ENCODE data around the gene THSD7B.

Gene THSD7B

GRCh38 chr2:137405496-137405895, 640.2 kb downstream of the THSD7B start:
- Histone ChIP-seq H3K9me3 (replicated peaks; ENCODE audit: low read length) (no peaks in the 10 kb centered on the region), H3K9ac (ENCODE audit: low read depth, low read length) (no peak overlapping the region), H3K4me1 (ENCODE audit: control insufficient read depth, insufficient read depth, low read length) (no peaks in the 10 kb centered on the region), H3K27me3 (ENCODE audit: control insufficient read depth, insufficient read depth, low read length) (no peaks in the 10 kb centered on the region), H3K4me2 (ENCODE audit: low read length) (no peak overlapping the region), H3K4me3 (ENCODE audit: low read length) (no peak overlapping the region), H3K36me3 (ENCODE audit: insufficient read depth, low read length) (no peaks in the 10 kb centered on the region)

GRCh38 chr2:137411585-137411984, 646.2 kb downstream of the THSD7B start:
- Histone ChIP-seq H3K4me3 (ENCODE audit: low read length) (no peak overlapping the region), H3K9me3 (replicated peaks; ENCODE audit: low read length) (no peaks in the 10 kb centered on the region), H3K27me3 (ENCODE audit: control insufficient read depth, insufficient read depth, low read length) (no peaks in the 10 kb centered on the region), H3K4me1 (ENCODE audit: control insufficient read depth, insufficient read depth, low read length) (no peaks in the 10 kb centered on the region), H3K36me3 (ENCODE audit: insufficient read depth, low read length) (no peaks in the 10 kb centered on the region), H3K4me2 (ENCODE audit: low read length) (no peak overlapping the region), H3K9ac (ENCODE audit: low read depth, low read length) (no peak overlapping the region)

DNA sequence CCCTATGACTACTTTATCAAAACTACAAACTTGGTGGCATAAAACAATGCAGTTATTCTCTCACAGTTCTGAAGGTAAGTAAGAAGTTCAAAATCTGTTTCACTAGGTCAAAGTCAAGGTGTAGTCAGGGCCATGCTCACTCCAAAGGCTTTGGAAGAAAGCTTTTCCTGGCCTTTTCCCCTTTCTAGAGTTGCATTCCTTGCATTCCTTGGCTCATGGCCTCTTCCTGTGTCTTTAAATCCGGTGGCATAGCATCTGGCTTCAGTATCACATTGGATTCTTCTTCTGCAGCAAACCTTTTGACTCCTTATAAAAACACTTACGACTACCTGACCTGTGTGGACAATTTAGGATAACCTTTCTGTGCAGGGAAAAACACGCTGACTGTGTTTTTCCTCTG, 655.4 kb downstream of the THSD7B start:
- H3K4me3 ChIP-seq (ENCODE audit: low read length): no peak overlapping the region
- no peak overlapping the region for H3K4me2 ChIP-seq (ENCODE audit: low read length)
- H3K36me3 ChIP-seq (ENCODE audit: insufficient read depth, low read length): no peaks in the 10 kb centered on the region
- no peaks in the 10 kb centered on the region for H3K27me3 ChIP-seq (ENCODE audit: control insufficient read depth, insufficient read depth, low read length)
- peaks cover 8% of the 10 kb centered on the region for H3K4me1 ChIP-seq (ENCODE audit: control insufficient read depth, insufficient read depth, low read length)
- H3K9me3 ChIP-seq (replicated peaks; ENCODE audit: low read length): no peaks in the 10 kb centered on the region
- no peak overlapping the region for H3K9ac ChIP-seq (ENCODE audit: low read depth, low read length)

DNA sequence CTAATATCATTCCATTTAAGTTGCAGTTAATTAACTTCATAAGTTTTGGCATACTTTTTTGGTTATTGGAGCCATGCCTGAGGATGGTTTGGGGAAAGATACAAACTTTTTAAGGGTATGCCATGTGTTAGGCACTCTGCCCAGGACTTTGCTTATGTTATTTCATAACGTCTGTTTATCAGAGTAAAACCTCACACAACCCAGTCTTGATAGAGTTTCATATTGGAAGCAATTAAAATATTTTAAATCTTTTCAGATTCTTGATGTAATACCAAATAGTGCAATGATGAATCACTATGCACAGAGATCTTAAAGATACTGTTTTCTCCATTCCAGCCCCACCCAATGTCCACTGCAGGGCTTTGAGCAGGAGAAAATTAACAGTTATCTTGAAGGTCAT, 669.8 kb downstream of the THSD7B start:
- peak overlapping the region; percentile 9 for H3K4me2 ChIP-seq (ENCODE audit: low read length)
- H3K36me3 ChIP-seq (ENCODE audit: insufficient read depth, low read length): no peaks in the 10 kb centered on the region
- H3K27me3 ChIP-seq (ENCODE audit: control insufficient read depth, insufficient read depth, low read length): no peaks in the 10 kb centered on the region
- H3K4me1 ChIP-seq (ENCODE audit: control insufficient read depth, insufficient read depth, low read length): peaks cover 13% of the 10 kb centered on the region
- no peaks in the 10 kb centered on the region for H3K9me3 ChIP-seq (replicated peaks; ENCODE audit: low read length)
- H3K9ac ChIP-seq (ENCODE audit: low read depth, low read length): no peak overlapping the region
- H3K4me3 ChIP-seq (ENCODE audit: low read length): no peak overlapping the region

DNA sequence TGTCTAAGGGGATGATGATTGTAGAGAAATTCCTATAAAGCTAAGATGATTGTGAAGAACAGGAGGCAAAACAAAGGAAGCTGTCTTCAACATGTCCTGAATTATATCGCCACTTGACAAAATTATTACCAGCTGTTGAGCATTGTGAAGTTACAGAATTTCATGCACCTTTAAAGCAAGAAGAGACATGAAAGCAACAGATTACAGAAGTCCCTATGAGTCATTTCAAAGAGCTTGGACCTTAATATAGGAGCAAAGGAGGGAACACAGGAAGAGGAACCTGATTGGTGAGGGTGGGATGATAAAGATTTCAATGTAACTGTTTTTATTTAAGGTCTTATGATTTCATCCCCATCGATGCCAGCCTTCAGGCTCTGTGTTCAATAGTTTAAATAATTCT, 672.0 kb downstream of the THSD7B start:
- no peak overlapping the region for H3K4me3 ChIP-seq (ENCODE audit: low read length)
- H3K9me3 ChIP-seq (replicated peaks; ENCODE audit: low read length): no peaks in the 10 kb centered on the region
- no peaks in the 10 kb centered on the region for H3K27me3 ChIP-seq (ENCODE audit: control insufficient read depth, insufficient read depth, low read length)
- H3K36me3 ChIP-seq (ENCODE audit: insufficient read depth, low read length): no peaks in the 10 kb centered on the region
- H3K4me1 ChIP-seq (ENCODE audit: control insufficient read depth, insufficient read depth, low read length): peaks cover 13% of the 10 kb centered on the region
- H3K9ac ChIP-seq (ENCODE audit: low read depth, low read length): no peak overlapping the region
- H3K4me2 ChIP-seq (ENCODE audit: low read length): no peak overlapping the region

DNA sequence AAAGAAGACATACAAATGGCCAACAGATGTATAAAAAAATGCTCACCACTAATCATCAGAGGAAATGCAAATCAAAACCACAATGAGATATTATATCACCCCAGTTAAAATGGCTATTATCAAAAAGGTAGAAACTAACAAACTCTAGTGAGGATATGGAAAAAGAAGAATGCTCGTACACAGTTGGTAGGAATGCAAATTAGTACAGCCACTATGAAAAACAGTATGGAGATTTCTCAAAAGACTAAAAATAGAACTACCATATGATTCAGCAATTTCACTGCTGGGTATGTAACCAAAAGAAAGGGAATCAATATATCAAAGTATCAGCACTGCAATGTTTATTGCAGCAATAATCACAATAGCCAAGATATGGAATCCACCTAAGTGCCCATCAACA, 679.6 kb downstream of the THSD7B start:
- Histone ChIP-seq H3K9me3 (replicated peaks; ENCODE audit: low read length) (no peaks in the 10 kb centered on the region), H3K9ac (ENCODE audit: low read depth, low read length) (no peak overlapping the region), H3K36me3 (ENCODE audit: insufficient read depth, low read length) (no peaks in the 10 kb centered on the region), H3K4me1 (ENCODE audit: control insufficient read depth, insufficient read depth, low read length) (no peaks in the 10 kb centered on the region), H3K4me3 (ENCODE audit: low read length) (no peak overlapping the region), H3K27me3 (ENCODE audit: control insufficient read depth, insufficient read depth, low read length) (no peaks in the 10 kb centered on the region), H3K4me2 (ENCODE audit: low read length) (no peak overlapping the region)

DNA sequence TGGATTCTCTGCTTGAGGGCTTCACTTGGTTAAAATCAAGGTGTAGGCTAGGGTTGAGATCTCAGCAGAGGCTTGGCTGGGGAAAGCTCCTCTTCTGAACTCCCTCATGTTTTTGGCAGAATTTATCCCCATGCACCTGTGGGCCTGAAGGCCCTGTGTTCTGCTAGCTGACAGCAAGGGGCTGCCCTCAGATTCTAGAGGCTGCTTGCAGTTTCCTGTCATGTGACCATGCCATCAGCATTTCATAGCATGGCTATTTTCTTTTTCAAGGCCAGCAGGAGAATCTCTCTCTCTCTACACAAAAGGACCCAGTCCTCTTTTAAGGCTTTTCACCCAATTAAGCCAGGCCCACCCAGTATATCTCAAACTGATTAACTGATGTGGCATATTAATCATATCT, 684.1 kb downstream of the THSD7B start:
- no peak overlapping the region for H3K9ac ChIP-seq (ENCODE audit: low read depth, low read length)
- H3K4me3 ChIP-seq (ENCODE audit: low read length): no peak overlapping the region
- no peaks in the 10 kb centered on the region for H3K27me3 ChIP-seq (ENCODE audit: control insufficient read depth, insufficient read depth, low read length)
- H3K9me3 ChIP-seq (replicated peaks; ENCODE audit: low read length): no peaks in the 10 kb centered on the region
- no peaks in the 10 kb centered on the region for H3K4me1 ChIP-seq (ENCODE audit: control insufficient read depth, insufficient read depth, low read length)
- no peaks in the 10 kb centered on the region for H3K36me3 ChIP-seq (ENCODE audit: insufficient read depth, low read length)
- no peak overlapping the region for H3K4me2 ChIP-seq (ENCODE audit: low read length)

- Histone ChIP-seq H3K4me2 (ENCODE audit: low read length) (no peak overlapping the region), H3K4me3 (ENCODE audit: low read length) (no peak overlapping the region), H3K9me3 (replicated peaks; ENCODE audit: low read length) (no peaks in the 10 kb centered on the region), H3K9ac (ENCODE audit: low read depth, low read length) (no peak overlapping the region), H3K36me3 (ENCODE audit: insufficient read depth, low read length) (no peaks in the 10 kb centered on the region), H3K27me3 (ENCODE audit: control insufficient read depth, insufficient read depth, low read length) (no peaks in the 10 kb centered on the region), H3K4me1 (ENCODE audit: control insufficient read depth, insufficient read depth, low read length) (no peaks in the 10 kb centered on the region)
Measured at GRCh38 chr2:137454886-137455285, 689.5 kb downstream of the THSD7B start.

DNA sequence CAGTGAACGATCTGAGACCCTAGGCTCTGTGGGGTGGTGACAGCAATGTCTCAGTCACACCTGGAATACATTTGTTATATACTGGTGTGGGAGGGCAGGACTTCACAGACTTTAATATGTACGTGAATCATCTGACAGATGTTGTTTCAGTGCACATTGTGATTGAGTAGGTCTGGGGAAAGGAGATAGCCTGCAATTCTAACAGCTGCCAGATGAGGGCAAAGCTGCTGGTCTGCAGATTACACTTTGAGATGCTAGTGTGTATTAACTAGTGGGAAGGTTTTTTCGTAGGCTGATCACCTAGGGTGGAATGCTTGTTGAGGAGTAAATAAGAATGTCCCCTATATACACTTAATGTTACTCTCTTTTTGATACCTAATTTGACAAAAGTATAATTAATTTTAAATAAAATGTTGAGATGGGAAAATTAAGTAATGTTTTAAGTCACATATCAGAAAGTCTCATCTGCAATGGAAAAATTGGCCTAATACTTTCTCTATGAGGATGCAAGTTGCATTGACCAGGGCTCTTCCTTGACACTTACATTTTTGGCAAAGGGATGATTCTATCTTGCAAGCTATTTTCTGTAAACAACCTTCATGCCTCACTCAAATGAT, 702.0 kb downstream of the THSD7B start:
- no peak overlapping the region for H3K4me3 ChIP-seq (ENCODE audit: low read length)
- H3K36me3 ChIP-seq (ENCODE audit: insufficient read depth, low read length): no peaks in the 10 kb centered on the region
- H3K9ac ChIP-seq (ENCODE audit: low read depth, low read length): no peak overlapping the region
- no peaks in the 10 kb centered on the region for H3K9me3 ChIP-seq (replicated peaks; ENCODE audit: low read length)
- H3K4me1 ChIP-seq (ENCODE audit: control insufficient read depth, insufficient read depth, low read length): no peaks in the 10 kb centered on the region
- no peaks in the 10 kb centered on the region for H3K27me3 ChIP-seq (ENCODE audit: control insufficient read depth, insufficient read depth, low read length)
- no peak overlapping the region for H3K4me2 ChIP-seq (ENCODE audit: low read length)

- Histone ChIP-seq H3K9me3 (replicated peaks; ENCODE audit: low read length) (no peaks in the 10 kb centered on the region), H3K9ac (ENCODE audit: low read depth, low read length) (no peak overlapping the region), H3K36me3 (ENCODE audit: insufficient read depth, low read length) (no peaks in the 10 kb centered on the region), H3K4me2 (ENCODE audit: low read length) (no peak overlapping the region), H3K4me1 (ENCODE audit: control insufficient read depth, insufficient read depth, low read length) (no peaks in the 10 kb centered on the region), H3K4me3 (ENCODE audit: low read length) (no peak overlapping the region), H3K27me3 (ENCODE audit: control insufficient read depth, insufficient read depth, low read length) (no peaks in the 10 kb centered on the region)
Measured at GRCh38 chr2:137493261-137493660, 727.9 kb downstream of the THSD7B start.

DNA sequence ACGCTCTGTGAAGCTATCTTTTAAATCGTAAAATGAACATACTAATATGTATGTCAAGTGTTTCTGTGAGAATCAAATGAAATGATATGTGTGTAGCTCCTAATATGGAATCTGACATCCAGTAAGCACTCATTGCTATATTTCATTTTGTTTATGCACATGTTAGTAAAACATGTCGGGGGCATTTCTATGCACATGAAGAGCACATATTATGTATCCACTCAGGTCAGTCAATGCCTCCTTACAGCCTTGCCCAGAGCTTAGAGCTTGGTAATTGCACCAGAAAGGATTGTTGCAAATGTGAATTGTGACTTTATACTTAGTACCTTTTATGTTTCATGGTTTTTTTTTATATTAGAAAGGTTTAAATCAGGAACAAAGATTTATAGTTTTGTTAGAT, 735.3 kb downstream of the THSD7B start:
- Histone ChIP-seq H3K9me3 (replicated peaks; ENCODE audit: low read length) (no peaks in the 10 kb centered on the region), H3K4me2 (ENCODE audit: low read length) (no peak overlapping the region), H3K9ac (ENCODE audit: low read depth, low read length) (no peak overlapping the region), H3K4me3 (ENCODE audit: low read length) (no peak overlapping the region), H3K27me3 (ENCODE audit: control insufficient read depth, insufficient read depth, low read length) (no peaks in the 10 kb centered on the region), H3K36me3 (ENCODE audit: insufficient read depth, low read length) (no peaks in the 10 kb centered on the region), H3K4me1 (ENCODE audit: control insufficient read depth, insufficient read depth, low read length) (no peaks in the 10 kb centered on the region)

- Histone ChIP-seq H3K27me3 (ENCODE audit: control insufficient read depth, insufficient read depth, low read length) (no peaks in the 10 kb centered on the region), H3K4me1 (ENCODE audit: control insufficient read depth, insufficient read depth, low read length) (no peaks in the 10 kb centered on the region), H3K9ac (ENCODE audit: low read depth, low read length) (no peak overlapping the region), H3K4me2 (ENCODE audit: low read length) (no peak overlapping the region), H3K36me3 (ENCODE audit: insufficient read depth, low read length) (no peaks in the 10 kb centered on the region), H3K4me3 (ENCODE audit: low read length) (no peak overlapping the region), H3K9me3 (replicated peaks; ENCODE audit: low read length) (no peaks in the 10 kb centered on the region)
Measured at GRCh38 chr2:137507237-137507636, 741.9 kb downstream of the THSD7B start.
